Stomach (tissue), 4 donors: Measurements from ENCODE around the gene SLC41A2.

Experiments used
- EP300 ChIP-seq: sonication (generic); formaldehyde crosslinking; IDR thresholded peaks from one replicate; pipeline ENCODE4 v1.6.1; 2017; ENCODE audit warnings: antibody characterized with exemption
- POLR2A ChIP-seq, 4 donors: fragments of 450-650 bp; IDR thresholded peaks; one replicate each; pipeline ENCODE4 v1.6.1; 2016; ENCODE audit warnings: antibody characterized with exemption in 4 of 4, control low read depth in 2 of 4, mild to moderate bottlenecking in 1 of 4, moderate library complexity in 1 of 4
- TF ChIP-seq, protein P1 (sequence below), 7 experiments: fragments of 450-650 bp in 4 of 7; fragments of 200-600 bp in 3 of 7; sonication (generic) in 3 of 7; IDR thresholded peaks; one replicate each; pipeline ENCODE4 v1.5.1; 2016 to 2019; ENCODE audit warnings: antibody characterized with exemption in 7 of 7, control low read depth in 2 of 7, mild to moderate bottlenecking in 1 of 7

DNA sequence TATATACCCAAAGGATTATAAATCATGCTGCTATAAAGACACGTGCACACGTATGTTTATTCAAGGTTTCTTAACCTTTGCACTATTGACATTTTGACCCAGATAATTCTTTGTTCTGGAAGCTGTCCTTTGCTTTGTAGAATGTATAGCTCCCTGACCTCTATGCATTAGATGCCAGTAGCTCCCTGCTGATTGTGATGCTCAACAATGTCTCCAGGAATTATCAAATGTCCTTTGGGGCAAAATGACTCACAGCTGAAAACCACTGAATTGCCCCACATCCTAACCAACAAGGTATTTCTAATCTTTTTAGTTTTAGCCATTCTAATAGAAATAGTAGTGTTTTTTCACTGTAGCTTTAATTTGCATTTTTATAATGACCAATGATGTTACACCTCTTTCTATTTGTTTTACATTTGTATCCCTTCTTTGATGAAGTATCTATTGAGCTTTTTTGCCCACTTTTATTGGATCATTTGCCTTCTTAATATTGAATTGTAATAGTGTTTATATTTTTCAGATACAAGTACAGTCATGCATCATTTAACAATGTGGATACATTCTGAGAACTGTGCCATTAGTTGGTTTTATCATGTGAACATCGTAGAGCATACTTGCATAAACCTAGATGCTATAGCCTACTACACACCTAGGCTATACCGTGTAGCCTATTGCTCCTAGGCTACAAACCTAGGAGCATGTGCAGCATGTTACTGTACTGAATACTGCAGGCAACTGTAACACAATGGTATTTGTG lies 17.7 kb upstream of the SLC41A2 start:
- TF ChIP-seq, protein P1, sequence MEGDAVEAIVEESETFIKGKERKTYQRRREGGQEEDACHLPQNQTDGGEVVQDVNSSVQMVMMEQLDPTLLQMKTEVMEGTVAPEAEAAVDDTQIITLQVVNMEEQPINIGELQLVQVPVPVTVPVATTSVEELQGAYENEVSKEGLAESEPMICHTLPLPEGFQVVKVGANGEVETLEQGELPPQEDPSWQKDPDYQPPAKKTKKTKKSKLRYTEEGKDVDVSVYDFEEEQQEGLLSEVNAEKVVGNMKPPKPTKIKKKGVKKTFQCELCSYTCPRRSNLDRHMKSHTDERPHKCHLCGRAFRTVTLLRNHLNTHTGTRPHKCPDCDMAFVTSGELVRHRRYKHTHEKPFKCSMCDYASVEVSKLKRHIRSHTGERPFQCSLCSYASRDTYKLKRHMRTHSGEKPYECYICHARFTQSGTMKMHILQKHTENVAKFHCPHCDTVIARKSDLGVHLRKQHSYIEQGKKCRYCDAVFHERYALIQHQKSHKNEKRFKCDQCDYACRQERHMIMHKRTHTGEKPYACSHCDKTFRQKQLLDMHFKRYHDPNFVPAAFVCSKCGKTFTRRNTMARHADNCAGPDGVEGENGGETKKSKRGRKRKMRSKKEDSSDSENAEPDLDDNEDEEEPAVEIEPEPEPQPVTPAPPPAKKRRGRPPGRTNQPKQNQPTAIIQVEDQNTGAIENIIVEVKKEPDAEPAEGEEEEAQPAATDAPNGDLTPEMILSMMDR (IDR thresholded peaks at IDR 0.05): no peak
- TF ChIP-seq POLR2A (IDR thresholded peaks at IDR 0.05) (no peak), EP300 (no peak)
